NCI-H774 (cell line): Measurements from ENCODE around the gene SNTG2.
A peak's percentile ranks its signal among the peaks of the same experiment; 100 is the strongest.
"Not testable (repeated sequence)": the region's sequence is repeated elsewhere in the genome, so short reads cannot be mapped to it uniquely, and the experiment has no call there.

Source experiments
- DNase-seq: peaks from one replicate; lab custom pipeline; 2025; lab: John Stamatoyannopoulos, UW

SNTG2 gene

GRCh38 chr2:1192121-1192520, 241.5 kb downstream of the SNTG2 start:
- DNase-seq, result no peak

- DNase-seq, result no peak
Observed at GRCh38 chr2:1193801-1194200, 243.2 kb downstream of the SNTG2 start.

GRCh38 chr2:1203772-1204171, 253.1 kb downstream of the SNTG2 start:
- no peak for DNase-seq

- DNase-seq, result no peak
Observed at GRCh38 chr2:1205853-1206252, 255.2 kb downstream of the SNTG2 start.

- no peak for DNase-seq
Observed at GRCh38 chr2:1207962-1208510, 257.4 kb downstream of the SNTG2 start.

GRCh38 chr2:1208522-1208921, 257.9 kb downstream of the SNTG2 start:
- DNase-seq, result no peak

GRCh38 chr2:1209246-1209645, 258.6 kb downstream of the SNTG2 start:
- DNase-seq, result no peak

- DNase-seq, result no peak
Observed at GRCh38 chr2:1209761-1210160, 259.1 kb downstream of the SNTG2 start.

GRCh38 chr2:1210352-1210751, 259.7 kb downstream of the SNTG2 start:
- DNase-seq, result no peak

- no peak for DNase-seq
Observed at GRCh38 chr2:1219901-1220573, 269.4 kb downstream of the SNTG2 start.

GRCh38 chr2:1222056-1222455, 271.4 kb downstream of the SNTG2 start:
- DNase-seq, result no peak

GRCh38 chr2:1223791-1224190, 273.1 kb downstream of the SNTG2 start:
- DNase-seq, result no peak

GRCh38 chr2:1224901-1225300, 274.3 kb downstream of the SNTG2 start:
- DNase-seq, result no peak

GRCh38 chr2:1226766-1227165, 276.1 kb downstream of the SNTG2 start:
- peak; percentile 25 for DNase-seq

GRCh38 chr2:1227274-1227900, 276.7 kb downstream of the SNTG2 start:
- no peak for DNase-seq

- DNase-seq, result not testable (repeated sequence)
Observed at GRCh38 chr2:1229596-1229995, 278.9 kb downstream of the SNTG2 start.

- no peak for DNase-seq
Observed at GRCh38 chr2:1230155-1230893, 279.7 kb downstream of the SNTG2 start.

GRCh38 chr2:1231466-1232063, 280.9 kb downstream of the SNTG2 start:
- DNase-seq, result peak; percentile 10

GRCh38 chr2:1233281-1233680, 282.6 kb downstream of the SNTG2 start:
- no peak for DNase-seq

GRCh38 chr2:1234731-1235308, 284.2 kb downstream of the SNTG2 start:
- DNase-seq, result no peak

- no peak for DNase-seq
Observed at GRCh38 chr2:1235806-1236205, 285.2 kb downstream of the SNTG2 start.

- no peak for DNase-seq
Observed at GRCh38 chr2:1236606-1237005, 286.0 kb downstream of the SNTG2 start.
